Stomach (tissue), 4 donors: Measurements from ENCODE around the gene TRAPPC13.

Experiments used
- POLR2A ChIP-seq, 4 donors: fragments of 450-650 bp; IDR thresholded peaks; one replicate each; pipeline ENCODE4 v1.6.1; 2016; ENCODE audit warnings: antibody characterized with exemption in 4 of 4, control low read depth in 2 of 4, mild to moderate bottlenecking in 1 of 4, moderate library complexity in 1 of 4
- POLR2AphosphoS5 ChIP-seq, 3 donors: sonication (generic); formaldehyde crosslinking; IDR thresholded peaks; one replicate each; pipeline ENCODE4 v1.6.1; 2016; ENCODE audit warnings: antibody characterized with exemption in 3 of 3
- TF ChIP-seq, protein P1 (sequence below), 7 experiments: fragments of 450-650 bp in 4 of 7; fragments of 200-600 bp in 3 of 7; sonication (generic) in 3 of 7; IDR thresholded peaks; one replicate each; pipeline ENCODE4 v1.5.1; 2016 to 2019; ENCODE audit warnings: antibody characterized with exemption in 7 of 7, control low read depth in 2 of 7, mild to moderate bottlenecking in 1 of 7

- TF ChIP-seq, protein P1, sequence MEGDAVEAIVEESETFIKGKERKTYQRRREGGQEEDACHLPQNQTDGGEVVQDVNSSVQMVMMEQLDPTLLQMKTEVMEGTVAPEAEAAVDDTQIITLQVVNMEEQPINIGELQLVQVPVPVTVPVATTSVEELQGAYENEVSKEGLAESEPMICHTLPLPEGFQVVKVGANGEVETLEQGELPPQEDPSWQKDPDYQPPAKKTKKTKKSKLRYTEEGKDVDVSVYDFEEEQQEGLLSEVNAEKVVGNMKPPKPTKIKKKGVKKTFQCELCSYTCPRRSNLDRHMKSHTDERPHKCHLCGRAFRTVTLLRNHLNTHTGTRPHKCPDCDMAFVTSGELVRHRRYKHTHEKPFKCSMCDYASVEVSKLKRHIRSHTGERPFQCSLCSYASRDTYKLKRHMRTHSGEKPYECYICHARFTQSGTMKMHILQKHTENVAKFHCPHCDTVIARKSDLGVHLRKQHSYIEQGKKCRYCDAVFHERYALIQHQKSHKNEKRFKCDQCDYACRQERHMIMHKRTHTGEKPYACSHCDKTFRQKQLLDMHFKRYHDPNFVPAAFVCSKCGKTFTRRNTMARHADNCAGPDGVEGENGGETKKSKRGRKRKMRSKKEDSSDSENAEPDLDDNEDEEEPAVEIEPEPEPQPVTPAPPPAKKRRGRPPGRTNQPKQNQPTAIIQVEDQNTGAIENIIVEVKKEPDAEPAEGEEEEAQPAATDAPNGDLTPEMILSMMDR (IDR thresholded peaks at IDR 0.05), result no peak
- TF ChIP-seq POLR2A (IDR thresholded peaks at IDR 0.05) (no peak), POLR2AphosphoS5 (IDR thresholded peaks at IDR 0.05) (no peak)
Observed at GRCh38 chr5:65625743-65626142, 916 bp downstream of the TRAPPC13 start.
